HepG2 (cell line): ENCODE data around the gene PDE4C. TPM values are rescaled to one million over a fixed set of nuclear protein-coding genes. Genes with fewer than 3 reads are reported as not detected.
A peak's percentile ranks its signal among the peaks of the same experiment; 100 is the strongest.

ENCODE experiments used
- FOXO4 ChIP-seq: sonication (generic); formaldehyde crosslinking; conservative IDR thresholded peaks from 2 replicates; pipeline ENCODE4 v1.8.1; 2023; ENCODE audit warnings: missing genetic modification reagents
- GZF1 ChIP-seq: sonication (generic); formaldehyde crosslinking; IDR thresholded peaks from 2 replicates; pipeline ENCODE4 v1.5.1; 2020; ENCODE audit warnings: mild to moderate bottlenecking, missing genetic modification reagents
- HMGXB3 ChIP-seq: sonication (generic); formaldehyde crosslinking; IDR thresholded peaks from 2 replicates; pipeline ENCODE4 v1.4.0; 2020; ENCODE audit warnings: missing genetic modification reagents, borderline replicate concordance
- KAT2B ChIP-seq: fragments of 150-350 bp; IDR thresholded peaks from 2 replicates; pipeline ENCODE4 v1.6.1; 2014; ENCODE audit warnings: low read depth, low read length, borderline replicate concordance
- KDM3A ChIP-seq: IDR thresholded peaks from 2 replicates; pipeline ENCODE4 v1.6.1; 2018; ENCODE audit warnings: low read depth, missing compliant biosample characterization
- MIXL1 ChIP-seq: IDR thresholded peaks from 2 replicates; pipeline ENCODE4 v1.6.1; 2016
- MLX ChIP-seq: IDR thresholded peaks from 2 replicates; pipeline ENCODE4 v1.6.1; 2016
- NAIF1 ChIP-seq: sonication (generic); formaldehyde crosslinking; IDR thresholded peaks from 2 replicates; pipeline ENCODE4 v1.5.0; 2020; ENCODE audit warnings: mild to moderate bottlenecking, missing genetic modification reagents, borderline replicate concordance
- ONECUT2 ChIP-seq: sonication (generic); formaldehyde crosslinking; IDR thresholded peaks from 2 replicates; pipeline ENCODE4 v1.4.0; 2020; ENCODE audit warnings: missing genetic modification reagents
- RFXANK ChIP-seq: IDR thresholded peaks from 2 replicates; pipeline ENCODE4 v1.6.1; 2016
- SMAD3 ChIP-seq: sonication (generic); formaldehyde crosslinking; IDR thresholded peaks from 2 replicates; pipeline ENCODE4 v1.4.0; 2020; ENCODE audit warnings: missing genetic modification reagents
- ZBTB7A ChIP-seq: sonication (generic); formaldehyde crosslinking; IDR thresholded peaks from 2 replicates; pipeline ENCODE4 v1.8.0; 2022; ENCODE audit warnings: mild to moderate bottlenecking, missing genetic modification reagents
- ZMYM4 ChIP-seq: sonication (generic); formaldehyde crosslinking; IDR thresholded peaks from 2 replicates; pipeline ENCODE4 v1.8.1; 2023; ENCODE audit warnings: mild to moderate bottlenecking, missing genetic modification reagents
- ZNF333 ChIP-seq: sonication (generic); formaldehyde crosslinking; IDR thresholded peaks from 2 replicates; pipeline ENCODE4 v1.4.0; 2020; ENCODE audit warnings: mild to moderate bottlenecking, missing genetic modification reagents, borderline replicate concordance
- ZNF549 ChIP-seq: sonication (generic); formaldehyde crosslinking; IDR thresholded peaks from 2 replicates; pipeline ENCODE4 v1.5.0; 2020; ENCODE audit warnings: missing genetic modification reagents
- ZNF607 ChIP-seq: sonication (generic); formaldehyde crosslinking; IDR thresholded peaks from 2 replicates; pipeline ENCODE4 v1.5.1; 2020; ENCODE audit warnings: missing genetic modification reagents, mild to moderate bottlenecking, borderline replicate concordance
- ZNF691 ChIP-seq: sonication (generic); formaldehyde crosslinking; IDR thresholded peaks from 2 replicates; pipeline ENCODE4 v1.4.0; 2020; ENCODE audit warnings: missing genetic modification reagents, low read depth, mild to moderate bottlenecking, borderline replicate concordance
- ZNF749 ChIP-seq: sonication (generic); formaldehyde crosslinking; IDR thresholded peaks from 2 replicates; pipeline ENCODE4 v1.8.0; 2022; ENCODE audit warnings: mild to moderate bottlenecking, missing genetic modification reagents, moderate library complexity, borderline replicate concordance
- ZNF770 ChIP-seq: sonication (generic); formaldehyde crosslinking; IDR thresholded peaks from 2 replicates; pipeline ENCODE4 v1.5.0; 2020; ENCODE audit warnings: mild to moderate bottlenecking, missing genetic modification reagents
- ZSCAN20 ChIP-seq: sonication (generic); formaldehyde crosslinking; IDR thresholded peaks from 2 replicates; pipeline ENCODE4 v1.4.0; 2020; ENCODE audit warnings: missing genetic modification reagents, mild to moderate bottlenecking, borderline replicate concordance
- ZSCAN9 ChIP-seq: IDR thresholded peaks from 2 replicates; pipeline ENCODE4 v1.6.1; 2016; ENCODE audit warnings: borderline replicate concordance
- polyA plus RNA-seq, 8 experiments: library from polyadenylated mRNA; depleted of rRNA in 3 of 8; stranded (reverse) in 7 of 8; unstranded in 1 of 8; fragments of >200 nt; fragmentation: Illumina TruSeq in 4 of 8; extraction: Trizol in 4 of 8; gene quantifications; 2 replicates each; pipeline versions ENCODE4 v1.2.1 to v1.2.3, GENCODE V29; 2011 to 2016; ENCODE audit warnings: low read depth in 4 of 8, missing spikeins in 1 of 8, mixed read lengths in 1 of 8; ENCODE audit not compliant: insufficient read depth in 1 of 8
- total RNA-seq, 5 experiments: library from RNA; depleted of rRNA; stranded (reverse); fragments of >200 nt; fragmentation: Illumina TruSeq; extraction: Trizol; gene quantifications; 2 replicates each; pipeline ENCODE4 v1.2.3, GENCODE V29; 2016; ENCODE audit warnings: low read depth in 1 of 5

The PDE4C gene
- total and polyA plus RNA-seq, 2 of the 13 experiments (the other 11 are each of a cell fraction or from before 2014, with no cell fraction given), result 1.4 to 14.0 TPM

- TF ChIP-seq ZNF691 (CRISPR knock-in tag) (peak; percentile 76; the same call in 1 of the 2 replicates), ONECUT2 (CRISPR knock-in tag) (peak; percentile 66; the same call in 1 of the 2 replicates), RFXANK (CRISPR knock-in tag) (peak; percentile 70; the same call in 1 of the 2 replicates), ZNF333 (peak; percentile 96; the same call in 1 of the 2 replicates), KDM3A (CRISPR knock-in tag) (peak; percentile 87), MLX (CRISPR knock-in tag) (no peak), ZSCAN20 (peak; percentile 76; the same call in 1 of the 2 replicates), ZNF770 (peak; percentile 45; the same call in 1 of the 2 replicates), ZNF549 (CRISPR knock-in tag) (no peak), ZMYM4 (CRISPR knock-in tag) (peak; percentile 72), GZF1 (CRISPR knock-in tag) (peak; percentile 79; the same call in 1 of the 2 replicates), SMAD3 (peak; percentile 99), ZNF749 (CRISPR knock-in tag) (peak; percentile 76; the same call in 1 of the 2 replicates), ZBTB7A (no peak; the same call in 1 of the 2 replicates), HMGXB3 (CRISPR knock-in tag) (peak; percentile 91), FOXO4 (CRISPR knock-in tag) (0 out of 2 replicates have a peak, but pooled peaks have one; percentile 85), ZNF607 (CRISPR knock-in tag) (peak; percentile 89; the same call in 1 of the 2 replicates), ZSCAN9 (peak; percentile 99), KAT2B (no peak), MIXL1 (CRISPR knock-in tag) (peak; percentile 66; the same call in 1 of the 2 replicates), NAIF1 (CRISPR knock-in tag) (peak; percentile 82; the same call in 1 of the 2 replicates)
These were observed 7.1 kb upstream of the PDE4C start (continued) for GRCh38 chr19:18233224-18233825.
